Activated naive CD8-positive, alpha-beta T cell treated with anti-CD3 and anti-CD28 coated beads, Interleukin-2, amount 10 ng/mL, durations not matched to agents 7 days and 5 days (primary cell): Measurements from ENCODE around the gene ABCD3. TPM values are rescaled to one million over a fixed set of nuclear protein-coding genes. Genes with fewer than 3 reads are reported as not detected.

Experiments used
- ATAC-seq: fragments of 150-1000 bp; cut with Tn5 transposase; one replicate; pipeline ENCODE4 v1.10.0; 2021; ENCODE audit warnings: low read depth, moderate library complexity
- POLR2A ChIA-PET: fragments of 350-600 bp; sonication (Branson Sonifier 250); formaldehyde crosslinking; loops from one replicate; lab custom pipeline; 2021; ENCODE audit warnings: antibody characterized with exemption; lab: Charles Lee
- DNase-seq: peaks from one replicate; pipeline ENCODE4 v3.0.0; 2021
- H3K27ac Mint-ChIP-seq: one replicate; pipeline ENCODE4 v1.8.0; 2022; ENCODE audit warnings: mild to moderate bottlenecking, mixed read lengths
- H3K27me3 Mint-ChIP-seq: one replicate; pipeline ENCODE4 v1.8.0; 2022; ENCODE audit warnings: mild to moderate bottlenecking, moderate library complexity, mixed read lengths
- H3K36me3 Mint-ChIP-seq: one replicate; pipeline ENCODE4 v1.8.0; 2021; ENCODE audit warnings: mild to moderate bottlenecking, mixed read lengths
- H3K4me1 Mint-ChIP-seq: one replicate; pipeline ENCODE4 v1.8.0; 2021; ENCODE audit warnings: mixed read lengths
- H3K4me3 Mint-ChIP-seq: one replicate; pipeline ENCODE4 v1.8.0; 2022; ENCODE audit warnings: mild to moderate bottlenecking, moderate library complexity, mixed read lengths
- H3K9me3 Mint-ChIP-seq: one replicate; pipeline ENCODE4 v1.8.0; 2021; ENCODE audit warnings: mixed read lengths
- total RNA-seq, 2 experiments: library from RNA; stranded (reverse); gene quantifications; one replicate each; pipeline ENCODE4 v1.2.3, GENCODE V29; 2021

The ABCD3 gene
- total RNA-seq, 2 experiments from 2014 or later, result 22.6 to 26.0 TPM

GRCh38 chr1:94501426-94501825 is 83.2 kb downstream of the ABCD3 start:
- POLR2A ChIA-PET, result no interaction called here
- Mint-ChIP-seq H3K27me3 (no peaks in the 10 kb centered on the region), H3K36me3 (peaks cover 33% of the 10 kb centered on the region), H3K9me3 (peaks cover 2% of the 10 kb centered on the region), H3K4me3 (no peak overlapping the region), H3K27ac (no peak overlapping the region), H3K4me1 (peaks cover 10% of the 10 kb centered on the region)
- ATAC-seq, result no peak
- DNase-seq, result no peak

- POLR2A ChIA-PET, result no interaction called here
- Mint-ChIP-seq H3K4me1 (peaks cover 10% of the 10 kb centered on the region), H3K27me3 (no peaks in the 10 kb centered on the region), H3K27ac (no peak overlapping the region), H3K36me3 (peaks cover 33% of the 10 kb centered on the region), H3K9me3 (peaks cover 2% of the 10 kb centered on the region), H3K4me3 (no peak overlapping the region)
- DNase-seq (no peak), ATAC-seq (no peak)
These were observed 83.7 kb downstream of the ABCD3 start for GRCh38 chr1:94501935-94502334.

- Mint-ChIP-seq H3K27ac (no peak overlapping the region), H3K4me1 (peaks cover 10% of the 10 kb centered on the region), H3K36me3 (peaks cover 33% of the 10 kb centered on the region), H3K4me3 (no peak overlapping the region), H3K27me3 (no peaks in the 10 kb centered on the region), H3K9me3 (peaks cover 2% of the 10 kb centered on the region)
- no peak for DNase-seq
- POLR2A ChIA-PET, result no interaction called here
- no peak for ATAC-seq
These were observed 85.0 kb downstream of the ABCD3 start for GRCh38 chr1:94503153-94503552.

- Mint-ChIP-seq H3K4me3 (no peak overlapping the region), H3K4me1 (peaks cover 10% of the 10 kb centered on the region), H3K27me3 (no peaks in the 10 kb centered on the region), H3K36me3 (peaks cover 36% of the 10 kb centered on the region), H3K9me3 (peaks cover 2% of the 10 kb centered on the region), H3K27ac (peak overlapping the region; percentile 40)
- POLR2A ChIA-PET, result no interaction called here
- DNase-seq (no peak), ATAC-seq (no peak)
These were observed 86.4 kb downstream of the ABCD3 start for GRCh38 chr1:94504601-94505000.

GRCh38 chr1:94512816-94513215 is 94.6 kb downstream of the ABCD3 start:
- DNase-seq (no peak), ATAC-seq (no peak)
- POLR2A ChIA-PET, result no interaction called here
- H3K4me1 Mint-ChIP-seq, result peaks cover 2% of the 10 kb centered on the region
- no peaks in the 10 kb centered on the region for H3K27me3 Mint-ChIP-seq
- no peaks in the 10 kb centered on the region for H3K9me3 Mint-ChIP-seq
- H3K4me3 Mint-ChIP-seq, result no peak overlapping the region
- no peak overlapping the region for H3K27ac Mint-ChIP-seq
- peaks cover 11% of the 10 kb centered on the region for H3K36me3 Mint-ChIP-seq

- DNase-seq, result no peak
These were observed 96.0 kb downstream of the ABCD3 start for GRCh38 chr1:94514095-94514727.

GRCh38 chr1:94515296-94515947 is 97.2 kb downstream of the ABCD3 start:
- no peaks in the 10 kb centered on the region for H3K9me3 Mint-ChIP-seq
- peaks cover 2% of the 10 kb centered on the region for H3K4me1 Mint-ChIP-seq
- DNase-seq (no peak), ATAC-seq (no peak)
- H3K4me3 Mint-ChIP-seq, result no peak overlapping the region
- peaks cover 4% of the 10 kb centered on the region for H3K36me3 Mint-ChIP-seq
- H3K27ac Mint-ChIP-seq, result no peak overlapping the region
- POLR2A ChIA-PET, result no interaction called here
- no peaks in the 10 kb centered on the region for H3K27me3 Mint-ChIP-seq

More at GRCh38 chr1:94514095-94514727, 96.0 kb downstream of the ABCD3 start:
- Mint-ChIP-seq H3K9me3 (no peaks in the 10 kb centered on the region), H3K36me3 (peaks cover 8% of the 10 kb centered on the region), H3K27me3 (no peaks in the 10 kb centered on the region), H3K27ac (no peak overlapping the region), H3K4me3 (no peak overlapping the region), H3K4me1 (peaks cover 2% of the 10 kb centered on the region)
- no peak for ATAC-seq
- POLR2A ChIA-PET, result no interaction called here

GRCh38 chr1:94519351-94519750 is 101.2 kb downstream of the ABCD3 start:
- no peak overlapping the region for H3K4me3 Mint-ChIP-seq
- POLR2A ChIA-PET, result no interaction called here
- H3K36me3 Mint-ChIP-seq, result peaks cover 2% of the 10 kb centered on the region
- H3K27me3 Mint-ChIP-seq, result no peaks in the 10 kb centered on the region
- H3K27ac Mint-ChIP-seq, result no peak overlapping the region
- no peak for DNase-seq
- no peak for ATAC-seq
- H3K4me1 Mint-ChIP-seq, result peaks cover 2% of the 10 kb centered on the region
- H3K9me3 Mint-ChIP-seq, result no peaks in the 10 kb centered on the region

- POLR2A ChIA-PET, result no interaction called here
- H3K27me3 Mint-ChIP-seq, result peaks cover 2% of the 10 kb centered on the region
- H3K27ac Mint-ChIP-seq, result no peak overlapping the region
- no peaks in the 10 kb centered on the region for H3K9me3 Mint-ChIP-seq
- no peak overlapping the region for H3K4me3 Mint-ChIP-seq
- H3K4me1 Mint-ChIP-seq, result no peaks in the 10 kb centered on the region
- no peak for DNase-seq
- ATAC-seq, result no peak
- H3K36me3 Mint-ChIP-seq, result no peaks in the 10 kb centered on the region
These were observed 104.1 kb downstream of the ABCD3 start for GRCh38 chr1:94522304-94522703.

GRCh38 chr1:94524531-94524930 is 106.3 kb downstream of the ABCD3 start:
- Mint-ChIP-seq H3K9me3 (no peaks in the 10 kb centered on the region), H3K4me1 (no peaks in the 10 kb centered on the region), H3K27me3 (peaks cover 6% of the 10 kb centered on the region), H3K4me3 (no peak overlapping the region), H3K27ac (no peak overlapping the region), H3K36me3 (no peaks in the 10 kb centered on the region)
- POLR2A ChIA-PET, result no interaction called here
- ATAC-seq, result no peak
- DNase-seq, result no peak

- no peak for ATAC-seq
- peaks cover 6% of the 10 kb centered on the region for H3K27me3 Mint-ChIP-seq
These were observed 108.2 kb downstream of the ABCD3 start for GRCh38 chr1:94526152-94526980.

GRCh38 chr1:94527447-94528031 is 109.3 kb downstream of the ABCD3 start:
- H3K9me3 Mint-ChIP-seq, result no peaks in the 10 kb centered on the region
- ATAC-seq, result no peak

More at GRCh38 chr1:94526152-94526980, 108.2 kb downstream of the ABCD3 start:
- DNase-seq, result no peak
- Mint-ChIP-seq H3K4me1 (no peaks in the 10 kb centered on the region), H3K27ac (no peak overlapping the region), H3K4me3 (no peak overlapping the region), H3K36me3 (no peaks in the 10 kb centered on the region), H3K9me3 (no peaks in the 10 kb centered on the region)
- POLR2A ChIA-PET, result no interaction called here

GRCh38 chr1:94528299-94528698 is 110.1 kb downstream of the ABCD3 start:
- DNase-seq (no peak), ATAC-seq (no peak)
- H3K36me3 Mint-ChIP-seq, result no peaks in the 10 kb centered on the region
- no peak overlapping the region for H3K4me3 Mint-ChIP-seq
- no peak overlapping the region for H3K27ac Mint-ChIP-seq
- POLR2A ChIA-PET, result no interaction called here
- no peaks in the 10 kb centered on the region for H3K9me3 Mint-ChIP-seq
- H3K4me1 Mint-ChIP-seq, result no peaks in the 10 kb centered on the region
- H3K27me3 Mint-ChIP-seq, result peaks cover 11% of the 10 kb centered on the region

More at GRCh38 chr1:94527447-94528031, 109.3 kb downstream of the ABCD3 start:
- peaks cover 6% of the 10 kb centered on the region for H3K27me3 Mint-ChIP-seq
- no peaks in the 10 kb centered on the region for H3K4me1 Mint-ChIP-seq
- no peak for DNase-seq
- no peak overlapping the region for H3K27ac Mint-ChIP-seq
- H3K4me3 Mint-ChIP-seq, result no peak overlapping the region
- POLR2A ChIA-PET, result no interaction called here
- no peaks in the 10 kb centered on the region for H3K36me3 Mint-ChIP-seq
